AG04449 (cell line): ENCODE measurements around the gene DPEP2.

Source experiments
- CTCF ChIA-PET: fragments of 350-600 bp; formaldehyde crosslinking; extraction: SDS; loops from one replicate; lab custom pipeline; 2021; ENCODE audit warnings: antibody characterized with exemption; lab: Yijun Ruan, JAX
- POLR2A ChIA-PET: fragments of 400-600, 350-600 bp; formaldehyde crosslinking; extraction: SDS; loops from one replicate; lab custom pipeline; 2020; ENCODE audit warnings: antibody characterized with exemption, inconsistent platforms; lab: Yijun Ruan, JAX
- DNase-seq: peaks from one replicate; pipeline ENCODE4 v3.0.0-alpha.2; 2010; ENCODE audit warnings: low read depth, low spot score
- H3K4me3 ChIP-seq: 2 replicates; pipeline ENCODE4 v1.5.1; 2011; ENCODE audit warnings: low read depth, mild to moderate bottlenecking, control low read depth, low read length
- TF ChIP-seq, protein P1 (sequence below): IDR thresholded peaks from one replicate; pipeline ENCODE4 v1.5.1; 2011; ENCODE audit warnings: mild to moderate bottlenecking, moderate library complexity, low read length, control low read depth, inconsistent platforms; ENCODE audit not compliant: insufficient read depth; ENCODE audit errors: missing control alignments

Gene DPEP2

DNA sequence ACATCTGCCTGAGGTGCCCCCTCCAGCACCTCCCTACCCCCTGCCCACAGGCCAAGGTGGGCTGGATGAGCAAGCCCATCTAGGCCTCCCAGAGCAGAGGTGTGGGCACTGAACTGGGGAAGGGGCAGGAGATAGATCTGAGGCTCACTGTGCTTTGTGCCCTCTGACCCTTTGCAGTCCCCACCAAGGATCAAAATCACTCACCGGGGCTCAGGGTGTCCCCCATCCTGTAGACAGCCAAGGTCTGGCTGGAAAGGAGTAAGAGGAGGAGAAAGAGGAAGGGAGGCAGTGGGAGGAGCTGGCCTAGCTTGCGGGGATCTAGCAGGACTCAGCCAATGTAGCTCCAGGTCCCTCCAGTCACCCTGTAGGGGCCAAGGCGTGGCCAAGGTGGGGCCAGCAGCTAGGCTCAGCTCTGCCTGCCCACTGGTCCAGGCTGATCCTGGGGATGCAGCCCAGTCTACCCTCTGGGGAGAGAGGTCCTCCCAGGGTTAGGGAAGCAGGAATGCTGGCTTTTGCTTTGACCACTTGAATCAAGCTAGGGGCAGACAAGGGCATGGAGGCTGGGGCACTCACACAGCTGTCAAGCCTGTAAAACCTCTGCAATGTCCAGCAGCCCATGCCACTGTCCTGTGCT is 32.6 kb downstream of the DPEP2 start:
- POLR2A ChIA-PET, result interaction anchor here (0.6 to 1.1 kb wide), 4 partner anchors 23 to 271 kb away, joined by 4 read pairs; no protein-coding TSS in a partner anchor
- H3K4me3 ChIP-seq, result peak overlapping the region; percentile 97
- CTCF ChIA-PET, result interaction anchor here (0.8 to 2.9 kb wide), 5 partner anchors 28 to 362 kb away, joined by 3 to 9 read pairs (median 3); no protein-coding TSS in a partner anchor
- DNase-seq, result no peak
- TF ChIP-seq, protein P1, sequence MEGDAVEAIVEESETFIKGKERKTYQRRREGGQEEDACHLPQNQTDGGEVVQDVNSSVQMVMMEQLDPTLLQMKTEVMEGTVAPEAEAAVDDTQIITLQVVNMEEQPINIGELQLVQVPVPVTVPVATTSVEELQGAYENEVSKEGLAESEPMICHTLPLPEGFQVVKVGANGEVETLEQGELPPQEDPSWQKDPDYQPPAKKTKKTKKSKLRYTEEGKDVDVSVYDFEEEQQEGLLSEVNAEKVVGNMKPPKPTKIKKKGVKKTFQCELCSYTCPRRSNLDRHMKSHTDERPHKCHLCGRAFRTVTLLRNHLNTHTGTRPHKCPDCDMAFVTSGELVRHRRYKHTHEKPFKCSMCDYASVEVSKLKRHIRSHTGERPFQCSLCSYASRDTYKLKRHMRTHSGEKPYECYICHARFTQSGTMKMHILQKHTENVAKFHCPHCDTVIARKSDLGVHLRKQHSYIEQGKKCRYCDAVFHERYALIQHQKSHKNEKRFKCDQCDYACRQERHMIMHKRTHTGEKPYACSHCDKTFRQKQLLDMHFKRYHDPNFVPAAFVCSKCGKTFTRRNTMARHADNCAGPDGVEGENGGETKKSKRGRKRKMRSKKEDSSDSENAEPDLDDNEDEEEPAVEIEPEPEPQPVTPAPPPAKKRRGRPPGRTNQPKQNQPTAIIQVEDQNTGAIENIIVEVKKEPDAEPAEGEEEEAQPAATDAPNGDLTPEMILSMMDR, result no peak

GRCh38 chr16:67965668-67966548 is 33.4 kb downstream of the DPEP2 start:
- H3K4me3 ChIP-seq, result peak overlapping the region; percentile 97
- ChIA-PET CTCF (interaction anchor here (0.8 to 2.9 kb wide), 8 partner anchors 24 to 363 kb away, joined by 3 to 9 read pairs (median 4); no protein-coding TSS in a partner anchor), POLR2A (interaction anchor here (1.0 to 1.1 kb wide), 2 partner anchors 31 to 271 kb away, joined by 4 read pairs; no protein-coding TSS in a partner anchor)
- DNase-seq, result no peak
- TF ChIP-seq, protein P1, result no peak

DNA sequence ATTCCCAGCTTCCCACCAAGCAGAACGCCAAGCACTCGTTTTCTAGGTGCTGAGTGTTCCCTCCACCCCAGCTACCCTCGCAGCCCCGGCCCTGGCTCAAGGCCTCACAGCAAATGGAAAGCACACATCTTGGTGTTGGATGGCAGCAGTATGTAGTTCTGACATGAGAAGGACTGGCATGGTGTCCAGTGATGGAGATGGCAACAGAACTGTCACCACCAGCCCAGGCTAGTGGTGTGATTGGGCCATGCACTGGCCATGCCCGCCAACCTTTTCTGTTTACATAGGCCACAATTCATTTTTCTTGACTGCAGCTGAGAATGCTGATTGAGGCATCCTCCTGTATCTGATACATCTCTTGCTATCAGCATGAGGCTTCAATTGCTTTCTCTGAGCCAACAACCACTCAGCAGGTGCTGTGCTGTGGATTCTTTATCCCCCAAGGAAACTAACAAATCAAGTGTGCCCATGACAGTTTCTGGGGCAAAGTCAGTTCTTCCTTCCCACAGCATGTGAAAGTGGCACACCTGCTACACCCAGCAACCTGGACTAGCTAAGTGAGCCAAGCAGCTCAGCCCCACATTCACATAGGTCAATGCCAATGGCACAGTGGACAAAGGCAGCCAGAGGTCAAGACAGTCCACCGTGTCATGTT is 34.7 kb downstream of the DPEP2 start:
- DNase-seq, result no peak
- H3K4me3 ChIP-seq, result no peak overlapping the region
- TF ChIP-seq, protein P1, result no peak
- ChIA-PET POLR2A (no interaction called here), CTCF (interaction anchor here (0.7 to 2.9 kb wide), 7 partner anchors 20 to 148 kb away, joined by 3 to 9 read pairs (median 4); partner anchors contain the start of gene LCAT)

DNA sequence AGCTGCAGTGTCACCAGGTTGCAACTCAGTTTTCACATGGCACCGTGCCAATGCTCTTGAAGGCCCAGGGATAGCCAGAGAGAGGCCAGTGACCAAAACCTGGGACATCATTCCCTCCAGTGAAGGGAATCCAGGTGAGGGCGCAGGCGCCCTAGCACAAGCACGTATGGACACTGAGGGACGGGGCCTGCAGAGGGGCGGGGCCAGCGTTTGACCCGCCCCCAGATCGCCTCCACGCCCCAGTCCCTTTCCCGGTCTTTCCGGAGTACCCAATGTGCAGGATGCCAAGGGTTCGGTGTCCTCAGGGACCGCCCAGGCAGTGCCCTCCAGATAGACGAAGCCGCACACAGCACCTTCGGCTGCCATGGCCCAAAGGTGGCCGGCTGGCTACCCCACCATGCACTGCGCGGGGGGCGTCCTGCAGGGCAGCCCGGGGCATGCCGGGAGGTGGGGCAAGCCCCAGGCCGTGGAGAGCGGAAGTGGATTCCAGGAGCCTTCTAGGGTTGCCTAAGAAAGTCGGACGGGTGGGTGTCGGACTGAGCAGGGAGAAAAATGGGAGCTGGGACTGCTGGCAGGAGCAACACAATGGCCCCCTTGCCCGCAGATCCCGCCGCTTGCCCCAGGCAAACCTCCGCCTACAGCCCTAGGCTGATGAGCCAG is 35.5 kb downstream of the DPEP2 start:
- TF ChIP-seq, protein P1, result no peak
- H3K4me3 ChIP-seq, result no peak overlapping the region
- ChIA-PET CTCF (interaction anchor here (0.7 to 2.3 kb wide), 5 partner anchors 20 to 266 kb away, joined by 4 to 9 read pairs (median 4); partner anchors contain the start of gene LCAT), POLR2A (no interaction called here)
- DNase-seq, result no peak

DNA sequence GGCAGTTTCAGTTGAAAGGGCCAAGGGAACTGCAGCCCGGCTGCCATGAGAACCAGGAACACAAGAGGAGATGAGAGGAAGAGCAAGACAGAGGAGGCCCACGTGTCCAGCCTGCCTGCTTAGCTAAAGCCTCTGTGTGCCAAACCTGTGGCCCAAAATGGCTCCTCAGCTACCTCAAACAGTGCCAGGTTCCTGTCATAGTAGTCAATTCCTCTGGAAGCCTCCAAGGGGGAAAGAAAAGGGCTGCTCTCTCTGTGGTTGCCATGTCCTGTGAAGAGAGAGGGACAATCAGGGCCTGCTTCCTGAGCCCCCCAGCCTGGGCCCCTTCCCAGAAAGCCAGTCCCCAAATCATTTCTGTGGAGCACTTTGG is 36.0 kb downstream of the DPEP2 start:
- DNase-seq, result no peak
- CTCF ChIA-PET, result interaction anchor here (1.5 to 1.9 kb wide), 2 partner anchors 21 to 267 kb away, joined by 4 to 7 read pairs; no protein-coding TSS in a partner anchor

More for the DNA sequence above, 36.0 kb downstream of the DPEP2 start:
- no peak overlapping the region for H3K4me3 ChIP-seq
- POLR2A ChIA-PET, result no interaction called here
- TF ChIP-seq, protein P1, result no peak
